ENCODE measurements around the gene STX10.

STX10 gene

GRCh38 chr19:13100031-13100588 lies 50.1 kb downstream of the STX10 start:
- no peak for DNase-seq
- H3K27me3 ChIP-seq (replicated peaks), result no peaks in the 10 kb centered on the region
- H3K27ac ChIP-seq, result no peak overlapping the region
- no peak for TF ChIP-seq CTCF (IDR thresholded peaks at IDR 0.05; ENCODE audit: low read depth, low read length, missing control alignments)
- no peak overlapping the region for H3K4me3 ChIP-seq (ENCODE audit: low read depth, low read length)
- in situ Hi-C loops (cut with HindIII; ENCODE audit: low pct_ligation_motif_present, low sequenced_read_pairs), result no loop called here
- peaks cover 4% of the 10 kb centered on the region for H3K36me3 ChIP-seq (replicated peaks)

GRCh38 chr19:13099073-13099999 lies 50.8 kb downstream of the STX10 start:
- no peak overlapping the region for H3K4me3 ChIP-seq (ENCODE audit: low read depth, low read length)
- DNase-seq, result no peak
- no peak for TF ChIP-seq CTCF (IDR thresholded peaks at IDR 0.05; ENCODE audit: low read depth, low read length, missing control alignments)

GRCh38 chr19:13098277-13099072 lies 51.7 kb downstream of the STX10 start:
- no peak for TF ChIP-seq CTCF (IDR thresholded peaks at IDR 0.05; ENCODE audit: low read depth, low read length, missing control alignments)
- Histone ChIP-seq H3K27ac (no peak overlapping the region), H3K36me3 (replicated peaks) (no peaks in the 10 kb centered on the region), H3K27me3 (replicated peaks) (no peaks in the 10 kb centered on the region), H3K4me3 (ENCODE audit: low read depth, low read length) (no peak overlapping the region)
- in situ Hi-C loops (cut with HindIII; ENCODE audit: low pct_ligation_motif_present, low sequenced_read_pairs), result no loop called here
- DNase-seq, result no peak

More at GRCh38 chr19:13099073-13099999, 50.8 kb downstream of the STX10 start:
- no peaks in the 10 kb centered on the region for H3K27me3 ChIP-seq (replicated peaks)
- in situ Hi-C loops (cut with HindIII; ENCODE audit: low pct_ligation_motif_present, low sequenced_read_pairs), result no loop called here
- H3K27ac ChIP-seq, result no peak overlapping the region
- no peaks in the 10 kb centered on the region for H3K36me3 ChIP-seq (replicated peaks)

DNA sequence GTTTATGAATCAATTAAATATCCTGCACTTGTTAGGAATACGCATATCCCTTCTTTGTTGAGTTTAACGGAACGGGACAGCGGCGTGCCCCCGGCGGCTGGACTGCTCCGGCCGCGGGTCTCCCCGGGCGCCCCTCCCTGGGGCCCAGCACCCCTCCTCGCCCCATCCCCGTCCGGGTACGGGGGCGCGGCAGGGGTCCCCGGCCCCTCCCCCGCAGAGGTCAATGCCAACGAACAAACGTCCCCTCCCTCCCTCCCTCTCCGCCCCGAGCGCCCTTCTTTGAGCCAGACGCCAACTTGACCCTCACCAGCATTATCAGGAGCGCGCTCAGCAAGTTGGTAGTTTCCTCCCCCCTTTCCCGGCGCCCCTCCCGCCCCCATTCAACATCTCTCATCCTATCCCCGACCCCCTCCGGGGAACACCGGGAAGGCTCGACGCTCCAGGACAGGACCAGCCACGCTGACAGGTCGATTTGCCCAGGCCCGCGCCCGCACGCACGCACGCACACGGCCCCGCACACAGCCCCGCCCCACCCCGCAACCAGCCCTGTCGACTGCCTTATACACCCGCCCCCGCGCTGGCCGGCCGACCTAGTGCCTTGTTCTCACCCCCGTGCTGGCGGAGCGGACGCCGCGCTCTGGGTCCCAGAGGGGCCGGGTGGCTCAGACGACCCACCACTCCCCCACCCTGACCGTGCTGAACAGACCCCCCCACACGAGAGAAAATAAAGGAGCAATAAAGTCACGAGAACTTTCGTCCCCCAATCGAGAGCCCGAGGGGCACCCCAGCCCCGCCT lies 52.5 kb downstream of the STX10 start:
- no peaks in the 10 kb centered on the region for H3K36me3 ChIP-seq (replicated peaks)
- no peak overlapping the region for H3K4me3 ChIP-seq (ENCODE audit: low read depth, low read length)
- in situ Hi-C loops (cut with HindIII; ENCODE audit: low pct_ligation_motif_present, low sequenced_read_pairs), result no loop called here
- H3K27ac ChIP-seq, result no peak overlapping the region
- no peak for DNase-seq
- TF ChIP-seq CTCF (IDR thresholded peaks at IDR 0.05; ENCODE audit: low read depth, low read length, missing control alignments), result no peak
- H3K27me3 ChIP-seq (replicated peaks), result no peaks in the 10 kb centered on the region

- DNase-seq, result no peak
- TF ChIP-seq CTCF (IDR thresholded peaks at IDR 0.05; ENCODE audit: low read depth, low read length, missing control alignments), result no peak
- in situ Hi-C loops (cut with HindIII; ENCODE audit: low pct_ligation_motif_present, low sequenced_read_pairs), result no loop called here
- H3K4me3 ChIP-seq (ENCODE audit: low read depth, low read length), result no peak overlapping the region
- H3K27ac ChIP-seq, result no peak overlapping the region
- H3K36me3 ChIP-seq (replicated peaks), result no peaks in the 10 kb centered on the region
- no peaks in the 10 kb centered on the region for H3K27me3 ChIP-seq (replicated peaks)
Measured at GRCh38 chr19:13097033-13097462, 53.1 kb downstream of the STX10 start.
